NCI-H345 treated with DMSO at 0.1 percent for 48 hours (cell line): ENCODE data around the gene CCM2.

Experiments used
- DNase-seq: peaks from one replicate; lab custom pipeline; 2025; ENCODE audit not compliant: unreplicated experiment; lab: John Stamatoyannopoulos, UW

The CCM2 gene

GRCh38 chr7:45064047-45064725 is 64.2 kb downstream of the CCM2 start:
- no peak for DNase-seq

DNA sequence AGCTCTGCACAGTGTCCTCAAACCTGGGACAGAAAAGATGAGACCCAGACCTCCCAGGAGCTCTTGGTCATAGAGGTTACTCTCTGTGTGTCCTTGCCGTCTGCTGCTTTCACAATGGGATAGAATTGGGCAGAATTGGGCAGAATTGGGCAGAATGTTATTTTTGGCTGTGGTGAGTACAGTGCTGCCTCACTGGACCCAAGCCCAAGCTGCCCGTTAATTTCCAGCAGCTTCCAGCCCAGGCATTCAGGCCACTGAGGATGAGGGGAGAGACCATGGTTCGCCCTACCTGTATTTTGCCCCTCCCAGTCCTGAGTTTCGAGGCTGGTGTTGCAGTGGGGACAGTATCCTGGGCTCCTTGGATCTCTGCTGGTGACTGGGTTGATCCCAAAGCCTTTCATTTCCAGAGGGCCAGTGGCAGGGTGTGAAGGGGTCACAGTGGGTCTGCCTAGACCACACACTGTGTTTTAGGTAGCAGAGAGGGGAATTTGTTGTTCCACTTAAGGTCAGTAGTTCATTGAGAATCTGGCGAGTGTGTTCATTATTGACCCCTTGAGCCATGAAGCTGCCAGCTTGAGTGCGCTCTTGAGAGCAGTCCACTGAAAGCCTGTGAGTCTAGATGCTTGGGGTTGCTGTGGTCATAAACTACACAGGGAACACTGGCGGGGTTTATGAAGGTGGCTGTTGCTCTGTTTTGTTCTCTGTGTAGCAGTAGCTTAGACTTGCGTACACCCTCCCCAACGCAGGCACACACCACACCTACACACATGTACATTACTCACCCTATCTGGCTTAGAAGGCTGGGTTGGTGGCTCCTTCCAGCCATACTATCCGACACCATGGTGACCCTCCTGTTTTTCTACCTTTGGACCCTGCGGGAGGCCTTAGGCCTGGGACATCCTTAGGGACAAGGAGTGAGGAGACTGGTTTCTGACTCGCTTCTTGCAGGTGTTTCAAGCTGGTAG is 65.3 kb downstream of the CCM2 start:
- DNase-seq = no peak

DNA sequence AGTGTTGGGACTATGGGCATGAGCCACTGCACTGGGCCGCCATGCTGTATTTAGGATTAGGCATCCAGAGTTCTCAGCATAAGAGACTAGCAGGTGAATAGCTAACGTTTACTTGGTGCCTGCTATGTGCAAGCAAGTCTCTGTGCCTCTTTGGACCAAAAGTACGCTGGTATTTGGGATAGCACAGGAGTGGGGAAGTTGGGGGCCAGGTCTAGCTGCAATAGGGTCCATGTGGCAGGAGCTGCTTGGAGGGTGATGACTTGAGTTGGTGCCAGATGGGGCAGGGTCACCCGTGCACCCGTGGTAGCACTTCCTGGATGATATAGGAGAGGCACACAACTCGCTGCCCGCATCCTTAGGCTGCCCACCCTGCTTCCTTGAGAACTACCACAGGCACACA is 66.4 kb downstream of the CCM2 start:
- no peak for DNase-seq

- no peak for DNase-seq
Measured at GRCh38 chr7:45067582-45067981, 67.6 kb downstream of the CCM2 start.

GRCh38 chr7:45068236-45069023 is 68.4 kb downstream of the CCM2 start:
- no peak for DNase-seq

- no peak for DNase-seq
Measured at GRCh38 chr7:45069444-45070253, 69.6 kb downstream of the CCM2 start.

DNA sequence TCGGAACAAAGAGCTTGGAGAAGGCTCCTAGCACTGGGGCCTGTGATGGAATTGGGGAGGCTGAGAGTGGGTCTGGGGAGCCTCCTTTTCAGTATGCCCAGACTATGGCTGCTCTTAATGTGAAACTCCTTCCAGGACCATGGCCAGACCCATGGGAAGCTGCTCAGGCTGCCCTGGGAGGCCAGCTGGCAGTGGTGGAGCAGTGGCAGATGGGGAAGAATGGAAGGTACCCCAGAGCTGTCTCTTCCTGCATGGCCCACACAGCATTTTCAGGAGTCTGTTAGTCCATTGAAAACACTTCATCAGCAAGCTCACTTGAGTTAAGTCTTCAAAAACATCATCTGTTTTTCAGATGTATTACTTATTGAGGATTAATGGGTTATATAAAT is 70.2 kb downstream of the CCM2 start:
- no peak for DNase-seq

GRCh38 chr7:45071528-45071927 is 71.5 kb downstream of the CCM2 start:
- DNase-seq = no peak

DNA sequence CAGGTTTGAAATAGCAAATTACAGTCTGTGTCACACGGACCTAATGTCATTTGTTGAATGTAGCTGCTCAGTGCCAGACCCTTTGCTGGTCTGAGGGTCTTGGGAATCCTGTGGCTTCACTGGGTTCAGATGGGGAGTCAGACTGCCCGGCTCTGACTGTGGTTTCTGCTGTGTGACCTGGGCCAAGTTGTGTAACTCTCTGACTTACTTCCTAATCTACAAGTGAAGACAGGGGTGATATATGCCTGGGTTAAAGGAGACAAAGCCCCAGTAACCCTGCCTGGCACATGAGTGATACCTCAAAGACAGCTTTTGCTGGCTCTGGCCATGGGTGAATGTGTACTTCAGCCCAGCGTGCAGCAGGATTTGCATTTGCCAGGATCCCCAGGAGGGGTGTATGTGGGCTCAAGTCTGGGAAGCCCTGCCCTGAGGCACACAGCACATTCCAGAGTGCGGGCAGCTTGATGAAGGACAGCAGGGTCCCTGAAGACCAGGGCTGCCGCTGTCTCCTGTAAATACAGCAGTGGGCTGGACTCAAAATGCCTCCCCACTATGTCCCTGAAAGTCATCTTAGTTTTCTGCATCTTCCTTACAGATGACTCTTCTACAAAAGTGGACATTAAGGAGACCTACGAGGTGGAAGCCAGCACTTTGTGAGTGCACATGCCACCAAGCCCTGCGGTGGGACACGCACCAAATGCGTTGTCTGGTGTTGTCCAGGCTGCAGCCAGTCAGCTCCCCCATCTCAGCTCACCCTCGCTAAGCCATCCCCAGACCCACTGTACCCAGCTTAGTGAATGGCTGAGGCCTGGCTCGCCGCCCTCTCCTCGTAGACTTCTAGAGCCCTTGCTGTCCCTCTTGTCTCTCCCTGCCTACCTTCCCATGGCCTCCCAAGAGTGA is 72.4 kb downstream of the CCM2 start:
- DNase-seq = no peak

- no peak for DNase-seq
Measured at GRCh38 chr7:45073031-45073785, 73.2 kb downstream of the CCM2 start.

GRCh38 chr7:45073786-45074527 is 74.0 kb downstream of the CCM2 start:
- no peak for DNase-seq

- no peak for DNase-seq
Measured at GRCh38 chr7:45074528-45075354, 74.7 kb downstream of the CCM2 start.

GRCh38 chr7:45075355-45075644 is 75.3 kb downstream of the CCM2 start:
- DNase-seq = no peak

DNA sequence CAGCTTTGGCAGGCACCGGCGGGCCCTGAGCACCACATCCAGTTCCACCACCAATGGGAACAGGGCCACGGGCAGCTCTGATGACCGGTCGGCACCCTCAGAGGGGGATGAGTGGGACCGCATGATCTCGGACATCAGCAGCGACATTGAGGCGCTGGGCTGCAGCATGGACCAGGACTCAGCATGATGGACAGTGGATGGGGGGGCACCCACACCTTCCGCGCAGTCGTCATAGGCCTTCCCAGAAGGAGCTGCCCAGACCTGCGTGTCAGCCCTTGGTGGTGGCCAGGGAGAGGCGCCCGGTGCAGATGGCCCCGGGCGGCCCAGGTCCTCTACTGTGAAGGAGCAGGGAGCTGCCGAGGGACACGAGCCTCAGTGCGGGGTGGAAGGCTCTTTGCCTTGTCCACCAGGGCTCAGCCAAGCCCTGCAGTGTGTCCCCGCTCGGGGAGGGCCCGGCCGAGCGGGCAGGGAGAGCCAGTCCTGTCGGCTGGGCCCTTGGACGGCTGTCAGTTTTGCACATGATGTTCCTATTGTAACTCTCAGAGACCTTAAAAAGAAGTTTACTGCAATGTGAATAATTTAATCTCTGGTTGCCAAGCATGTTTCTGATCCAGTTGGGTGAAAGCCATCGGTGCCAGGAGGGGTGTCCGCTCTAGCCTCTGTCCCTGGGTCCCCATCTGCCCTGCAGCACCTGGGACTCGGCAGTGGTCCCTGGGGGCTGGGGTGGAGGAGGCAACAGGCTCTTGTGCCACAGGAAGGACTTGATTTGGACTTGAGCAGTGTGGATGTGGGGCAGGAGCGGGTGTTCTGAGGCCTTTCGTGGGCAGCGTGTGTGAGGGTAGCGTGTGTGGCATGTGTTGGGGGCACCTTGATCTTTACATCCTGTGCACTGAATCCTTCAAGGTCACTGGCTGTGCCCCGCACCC is 76.1 kb downstream of the CCM2 start:
- DNase-seq = no peak

DNA sequence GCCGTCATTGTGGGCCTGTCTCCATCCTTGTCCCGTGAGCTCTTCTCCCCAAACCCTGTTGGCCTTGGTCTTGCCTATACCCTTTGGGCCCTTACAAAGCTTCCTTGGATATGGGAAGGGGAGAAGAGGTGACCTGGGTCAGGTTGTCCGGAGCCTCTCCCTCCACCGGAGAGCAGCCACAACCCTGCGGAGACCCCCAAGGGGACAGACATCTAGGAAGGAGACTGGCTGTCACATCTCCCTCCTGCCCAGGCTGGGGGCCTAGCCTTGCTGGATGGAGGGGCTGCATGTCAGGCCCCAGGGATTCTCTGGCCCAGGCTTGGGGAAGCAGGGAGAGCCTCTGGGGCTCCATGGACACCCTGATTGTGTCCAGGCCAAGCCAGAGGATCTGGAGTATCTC is 76.9 kb downstream of the CCM2 start:
- no peak for DNase-seq

GRCh38 chr7:45077579-45077978 is 77.6 kb downstream of the CCM2 start:
- DNase-seq = no peak
